ENCODE measurements around the gene ZNF484. TPM values are rescaled to one million over a fixed set of nuclear protein-coding genes. Genes with fewer than 3 reads are reported as not detected.
"Not testable (repeated sequence)": the region's sequence is repeated elsewhere in the genome, so short reads cannot be mapped to it uniquely, and the experiment has no call there.

The ZNF484 gene
- total and polyA plus RNA-seq, 12 donors: 1.7 to 21.4 (median 8.4) TPM

DNA sequence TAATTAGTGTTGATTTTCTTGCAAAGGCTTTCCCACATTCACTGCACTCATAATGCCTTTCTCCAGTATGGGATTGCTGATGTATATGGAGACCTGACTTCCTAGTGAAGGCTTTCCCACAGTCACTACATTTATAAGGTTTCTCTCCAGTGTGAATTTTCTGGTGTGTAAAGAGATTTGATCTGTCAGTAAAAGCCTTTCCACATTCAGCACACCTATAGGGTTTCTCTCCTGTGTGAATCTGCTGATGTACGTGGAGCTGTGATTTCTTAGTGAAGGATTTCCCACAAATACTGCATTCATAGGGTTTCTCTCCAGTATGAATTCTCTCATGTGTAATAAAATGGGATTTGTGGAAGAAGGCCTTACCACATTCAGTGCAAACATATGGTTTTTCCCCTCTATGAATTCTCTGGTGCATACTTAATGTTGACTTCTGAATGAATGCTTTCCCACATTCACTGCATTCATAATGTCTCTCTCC is 31.1 kb downstream of the ZNF484 start:
- no peak for TF ChIP-seq POLR2A (IDR thresholded peaks at IDR 0.05)
- TF ChIP-seq, protein P1, sequence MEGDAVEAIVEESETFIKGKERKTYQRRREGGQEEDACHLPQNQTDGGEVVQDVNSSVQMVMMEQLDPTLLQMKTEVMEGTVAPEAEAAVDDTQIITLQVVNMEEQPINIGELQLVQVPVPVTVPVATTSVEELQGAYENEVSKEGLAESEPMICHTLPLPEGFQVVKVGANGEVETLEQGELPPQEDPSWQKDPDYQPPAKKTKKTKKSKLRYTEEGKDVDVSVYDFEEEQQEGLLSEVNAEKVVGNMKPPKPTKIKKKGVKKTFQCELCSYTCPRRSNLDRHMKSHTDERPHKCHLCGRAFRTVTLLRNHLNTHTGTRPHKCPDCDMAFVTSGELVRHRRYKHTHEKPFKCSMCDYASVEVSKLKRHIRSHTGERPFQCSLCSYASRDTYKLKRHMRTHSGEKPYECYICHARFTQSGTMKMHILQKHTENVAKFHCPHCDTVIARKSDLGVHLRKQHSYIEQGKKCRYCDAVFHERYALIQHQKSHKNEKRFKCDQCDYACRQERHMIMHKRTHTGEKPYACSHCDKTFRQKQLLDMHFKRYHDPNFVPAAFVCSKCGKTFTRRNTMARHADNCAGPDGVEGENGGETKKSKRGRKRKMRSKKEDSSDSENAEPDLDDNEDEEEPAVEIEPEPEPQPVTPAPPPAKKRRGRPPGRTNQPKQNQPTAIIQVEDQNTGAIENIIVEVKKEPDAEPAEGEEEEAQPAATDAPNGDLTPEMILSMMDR (IDR thresholded peaks at IDR 0.05): no peak
- WGBS, 4 donors: 86 to 100% (median 98%) methylated on average over 1 of the region's 1 CpG
- DNase-seq: no peak
- H3K4me3 ChIP-seq: no peak overlapping the region
- H3K36me3 ChIP-seq (replicated peaks in 1 of 2): peaks cover 0 to 22% of the 10 kb centered on the region in 2 donors
- H3K4me1 ChIP-seq (replicated peaks in 1 of 2): no peaks in the 10 kb centered on the region
- no peak overlapping the region for H3K27ac ChIP-seq
- intact Hi-C loops (cut with DNase I): no loop called here
- H3K27me3 ChIP-seq: no peaks in the 10 kb centered on the region
- peaks cover 0 to 61% (median 9%) of the 10 kb centered on the region in 3 donors for H3K9me3 ChIP-seq (replicated peaks in 1 of 3)

DNA sequence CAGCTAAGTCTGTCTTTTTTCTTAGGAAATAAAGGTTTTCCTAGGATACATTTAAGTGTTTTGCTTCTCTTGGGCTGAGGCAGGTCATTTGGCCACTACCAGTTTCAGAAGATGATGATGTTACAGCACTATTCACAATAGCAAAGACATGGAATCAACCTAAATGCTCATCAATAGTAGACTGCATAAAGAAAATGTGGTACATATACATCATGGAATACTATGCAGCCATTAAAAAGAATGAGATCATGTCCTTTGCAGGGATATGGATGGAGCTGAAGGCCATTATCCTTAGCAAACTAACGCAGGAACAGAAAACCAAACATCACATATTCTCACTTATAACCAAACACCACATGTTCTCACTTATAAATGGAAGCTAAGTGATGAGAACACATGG is 39.4 kb downstream of the ZNF484 start:
- H3K9me3 ChIP-seq (replicated peaks in 1 of 3): peaks cover 0 to 34% (median 0%) of the 10 kb centered on the region in 3 donors
- H3K4me3 ChIP-seq; H3K36me3 ChIP-seq (replicated peaks in 1 of 2); intact Hi-C loops (cut with DNase I); H3K4me1 ChIP-seq (replicated peaks in 1 of 2); DNase-seq; H3K27ac ChIP-seq; H3K27me3 ChIP-seq: not testable (repeated sequence)
- WGBS, 4 donors: 87 to 100% (median 96%) methylated on average over 1 of the region's 1 CpG

DNA sequence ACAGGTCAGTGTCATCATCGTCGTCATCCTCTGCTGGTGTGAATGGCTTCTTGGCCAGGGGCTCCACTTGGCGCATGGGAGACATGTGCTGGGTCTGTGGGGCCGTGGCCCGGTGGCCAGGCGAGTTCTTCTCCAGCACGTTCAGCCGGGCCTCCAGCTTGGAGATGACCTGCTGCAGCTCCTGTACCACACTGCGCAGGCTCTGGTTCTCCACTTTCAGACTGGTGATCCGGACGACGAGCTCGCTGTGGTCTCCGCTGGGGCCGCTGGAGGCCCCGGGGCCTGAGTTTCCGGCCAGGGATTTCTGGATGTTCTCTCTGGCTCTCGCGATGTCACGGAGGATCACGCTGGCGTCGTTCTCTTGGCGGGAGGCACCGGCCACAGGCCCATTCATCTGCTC is 40.6 kb downstream of the ZNF484 start:
- Histone ChIP-seq H3K4me1 (replicated peaks in 1 of 2) (no peaks in the 10 kb centered on the region), H3K27ac (no peak overlapping the region), H3K27me3 (no peaks in the 10 kb centered on the region), H3K36me3 (replicated peaks in 1 of 2) (no peaks in the 10 kb centered on the region), H3K4me3 (no peak overlapping the region), H3K9me3 (replicated peaks in 1 of 3) (peaks cover 0 to 23% (median 0%) of the 10 kb centered on the region in 3 donors)
- 92 to 99% (median 98%) methylated on average over 17 to 25 of the region's 25 CpGs for WGBS, 4 donors
- DNase-seq: no peak
- intact Hi-C loops (cut with DNase I): no loop called here
- TF ChIP-seq POLR2A (IDR thresholded peaks at IDR 0.05): no peak
- TF ChIP-seq, protein P1 (IDR thresholded peaks at IDR 0.05): no peak

DNA sequence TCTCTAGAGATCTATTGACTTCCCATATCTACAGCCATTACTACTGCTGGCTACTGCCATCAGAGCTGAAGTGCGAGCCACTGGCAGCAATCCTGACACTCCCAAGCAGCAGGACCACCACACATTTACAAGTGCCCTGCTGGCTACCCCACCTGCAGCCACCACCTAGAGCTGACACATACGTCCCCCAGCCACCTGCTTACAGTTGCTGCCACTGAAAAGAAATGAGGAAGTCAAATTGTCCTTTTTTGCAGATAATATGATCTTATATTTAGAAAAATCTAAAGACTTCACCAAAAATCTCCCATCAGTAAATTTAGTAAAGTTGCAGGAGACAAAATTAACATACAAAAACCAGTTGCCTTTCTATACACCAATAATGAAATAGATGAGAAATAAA is 48.4 kb downstream of the ZNF484 start:
- intact Hi-C loops (cut with DNase I): no loop called here
- TF ChIP-seq POLR2A (IDR thresholded peaks at IDR 0.05): no peak
- TF ChIP-seq, protein P1 (IDR thresholded peaks at IDR 0.05): no peak
- no peak for DNase-seq
- Histone ChIP-seq H3K36me3 (replicated peaks in 1 of 2) (no peaks in the 10 kb centered on the region), H3K4me1 (replicated peaks in 1 of 2) (no peaks in the 10 kb centered on the region), H3K9me3 (replicated peaks in 1 of 3) (no peaks in the 10 kb centered on the region), H3K4me3 (no peak overlapping the region), H3K27ac (no peak overlapping the region), H3K27me3 (no peaks in the 10 kb centered on the region)
- WGBS, 4 donors: 75 to 86% (median 80%) methylated on average over 2 of the region's 2 CpGs

DNA sequence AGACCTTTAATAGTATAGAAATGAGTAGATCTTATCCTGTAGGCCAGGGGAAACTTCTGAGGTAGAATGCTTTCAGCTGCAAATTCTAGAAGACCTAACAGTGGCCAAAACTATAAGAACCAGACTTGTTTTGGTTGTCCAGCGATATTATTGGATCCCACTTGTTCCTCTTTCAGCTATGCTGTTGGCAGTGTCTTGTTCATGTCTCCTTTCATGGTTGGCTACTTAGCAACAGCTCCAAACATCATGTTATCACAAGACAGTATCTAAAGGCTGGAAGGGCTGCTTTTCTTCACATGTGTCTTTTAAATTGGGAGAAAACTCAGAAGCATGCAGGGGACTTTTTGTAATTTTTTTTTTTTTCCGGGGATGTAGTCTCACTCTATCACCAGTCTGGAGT is 52.8 kb downstream of the ZNF484 start:
- H3K36me3 ChIP-seq (replicated peaks in 1 of 2); H3K9me3 ChIP-seq (replicated peaks in 1 of 3); H3K27ac ChIP-seq; DNase-seq; H3K4me3 ChIP-seq; H3K27me3 ChIP-seq; intact Hi-C loops (cut with DNase I); H3K4me1 ChIP-seq (replicated peaks in 1 of 2): not testable (repeated sequence)
- 86 to 96% (median 88%) methylated on average over 2 of the region's 2 CpGs for WGBS, 4 donors
